HT1080 (cell line): ENCODE measurements around the gene TAS1R3. TPM values are rescaled to one million over a fixed set of nuclear protein-coding genes. Genes with fewer than 3 reads are reported as not detected.
"Not testable (repeated sequence)": the region's sequence is repeated elsewhere in the genome, so short reads cannot be mapped to it uniquely, and the experiment has no call there.

ENCODE experiments used
- DNase-seq: peaks from one replicate; pipeline ENCODE4 v3.0.0-alpha.2; 2015; ENCODE audit warnings: low read depth
- total RNA-seq: library from RNA; depleted of rRNA; stranded (reverse); fragments of >200 nt; shearing (Covaris generic); gene quantifications from 2 replicates; pipeline ENCODE4 v1.2.3, GENCODE V29; 2014

TAS1R3 gene
- total RNA-seq, 1 experiment from 2014 or later = 0.08 TPM

GRCh38 chr1:1307923-1308755 lies 22.9 kb upstream of the TAS1R3 start, which contains the start of the genes ACAP3 and PUSL1:
Gene ACAP3, minus strand, starts transcription at chr1:1307930. Its CDS starts 115 bp downstream, at chr1:1307815.
Gene PUSL1, plus strand, starts transcription at chr1:1308597. Its CDS starts 47 bp downstream, at chr1:1308644.
- DNase-seq = peak; percentile 88

- DNase-seq = no peak
Measured at GRCh38 chr1:1308756-1309250, 22.3 kb upstream of the TAS1R3 start.

DNA sequence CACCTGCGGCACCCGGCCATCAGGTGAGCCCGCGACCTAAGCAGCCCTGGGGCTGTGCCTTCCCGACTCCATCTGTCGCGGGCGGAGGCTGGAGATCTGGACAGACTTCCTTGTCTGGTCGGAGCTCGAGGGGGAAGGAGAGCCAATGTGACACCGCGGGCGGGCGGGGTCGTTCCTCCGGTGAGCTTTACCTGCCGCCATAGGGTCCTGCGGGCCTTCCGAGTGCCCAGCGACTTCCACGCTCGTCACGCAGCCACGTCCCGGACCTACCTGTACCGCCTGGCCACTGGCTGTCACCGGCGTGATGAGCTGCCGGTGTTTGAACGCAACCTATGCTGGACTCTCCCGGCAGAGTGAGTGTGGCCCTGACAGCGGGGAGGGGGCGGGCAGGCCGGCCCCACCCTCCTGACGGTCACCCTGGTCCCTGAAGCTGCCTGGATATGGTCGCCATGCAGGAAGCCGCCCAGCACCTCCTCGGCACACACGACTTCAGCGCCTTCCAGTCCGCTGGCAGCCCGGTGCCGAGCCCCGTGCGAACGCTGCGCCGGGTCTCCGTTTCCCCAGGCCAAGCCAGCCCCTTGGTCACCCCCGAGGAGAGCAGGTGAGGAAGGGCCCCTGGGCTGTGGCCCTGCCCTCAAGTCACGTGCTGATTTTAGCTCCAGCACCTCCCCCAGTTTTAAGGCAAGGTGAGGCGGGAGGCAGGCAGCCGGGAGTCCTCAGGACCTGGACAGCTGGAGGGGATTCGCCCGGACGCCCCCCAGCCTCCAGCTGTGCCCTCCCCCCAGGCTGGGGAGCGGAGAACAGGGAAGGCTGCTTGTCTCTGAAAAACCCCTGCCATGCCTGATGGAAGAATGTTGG lies 21.6 kb upstream of the TAS1R3 start:
- DNase-seq = no peak

DNA sequence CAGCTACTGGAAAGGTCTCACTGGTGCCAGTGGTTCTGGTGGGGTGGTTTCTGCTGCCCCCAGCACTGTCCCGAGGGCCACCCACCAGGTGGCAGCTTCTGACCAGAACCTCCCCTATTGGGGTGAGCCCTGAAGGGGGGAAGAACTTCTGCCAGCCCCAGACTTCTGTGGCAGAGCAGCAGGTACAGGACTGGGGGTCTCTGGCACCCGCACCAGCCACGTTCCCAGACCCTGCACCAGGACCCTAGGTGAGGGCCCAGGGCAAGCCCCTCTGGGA lies 21.0 kb upstream of the TAS1R3 start:
- DNase-seq = no peak

DNA sequence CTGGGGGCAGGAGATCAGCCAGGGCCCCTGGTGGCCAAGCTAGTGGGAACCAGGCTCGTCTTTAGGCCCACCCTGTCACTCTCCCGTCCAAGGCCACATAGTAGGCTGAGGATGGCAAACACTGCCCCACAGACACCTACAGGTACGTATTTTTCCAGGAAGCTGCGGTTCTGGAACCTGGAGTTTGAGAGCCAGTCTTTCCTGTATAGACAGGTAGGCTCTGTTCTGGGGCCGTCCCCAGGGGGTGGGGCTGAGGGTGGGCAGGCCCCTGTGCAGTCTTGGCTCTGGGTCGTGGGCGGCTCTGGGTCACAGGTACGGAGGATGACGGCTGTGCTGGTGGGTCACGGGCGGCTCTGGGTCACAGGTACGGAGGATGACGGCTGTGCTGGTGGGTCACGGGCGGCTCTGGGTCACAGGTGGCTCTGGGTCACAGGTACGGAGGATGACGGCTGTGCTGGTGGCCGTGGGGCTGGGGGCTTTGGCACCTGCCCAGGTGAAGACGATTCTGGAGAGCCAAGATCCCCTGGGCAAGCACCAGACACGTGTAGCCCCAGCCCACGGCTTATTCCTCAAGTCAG lies 20.5 kb upstream of the TAS1R3 start:
- no peak for DNase-seq

DNA sequence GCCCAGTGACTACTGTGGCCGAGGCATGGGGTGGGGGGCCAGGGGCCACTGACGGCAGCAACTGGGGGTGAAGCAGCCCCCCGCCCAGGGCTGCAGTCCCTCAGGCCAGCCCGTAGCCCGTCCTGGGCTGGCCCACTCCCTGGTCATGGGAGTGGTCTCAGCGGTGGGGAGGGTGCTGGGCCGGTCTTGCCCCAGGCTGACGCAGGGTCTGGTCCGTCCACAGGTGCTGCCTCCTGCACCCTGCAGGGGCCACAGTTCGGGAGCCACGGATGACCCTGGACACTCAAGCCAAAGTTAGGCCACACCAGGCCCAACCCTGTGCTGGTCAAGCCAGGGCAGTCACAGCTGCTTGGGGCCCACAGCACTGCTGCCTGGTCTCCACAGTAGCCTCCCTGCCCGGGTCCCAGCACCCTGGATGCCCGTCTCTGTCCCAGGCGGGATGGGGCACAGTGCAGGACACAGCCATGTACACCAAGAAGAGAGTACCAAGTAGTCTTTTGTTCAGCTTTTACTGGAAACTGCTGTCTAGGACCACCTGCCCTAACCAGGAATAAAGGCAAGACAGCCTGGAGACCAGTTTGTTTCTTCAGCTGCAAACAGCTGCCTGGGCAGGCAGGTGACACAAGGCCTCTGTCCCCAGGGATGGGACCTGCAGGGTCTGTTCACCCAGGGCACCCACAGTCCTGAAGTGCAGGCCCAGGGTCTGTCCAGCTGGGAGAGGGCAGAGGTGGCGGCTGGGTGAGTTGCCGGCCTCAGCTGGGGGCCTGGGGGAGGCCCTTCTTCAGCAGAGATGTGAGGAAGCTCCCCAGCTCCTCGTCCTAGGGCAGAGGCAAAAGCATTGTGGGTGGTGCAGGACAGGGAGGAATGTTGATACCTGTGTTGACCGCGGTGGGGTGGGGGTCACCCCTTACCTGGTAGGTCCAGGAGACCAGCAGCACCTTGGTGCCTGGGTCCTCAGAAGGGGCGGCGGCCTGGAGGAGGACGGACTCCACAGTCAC lies 19.7 kb upstream of the TAS1R3 start:
- DNase-seq = no peak

GRCh38 chr1:1312450-1313314 lies 18.4 kb upstream of the TAS1R3 start:
- DNase-seq = no peak

DNA sequence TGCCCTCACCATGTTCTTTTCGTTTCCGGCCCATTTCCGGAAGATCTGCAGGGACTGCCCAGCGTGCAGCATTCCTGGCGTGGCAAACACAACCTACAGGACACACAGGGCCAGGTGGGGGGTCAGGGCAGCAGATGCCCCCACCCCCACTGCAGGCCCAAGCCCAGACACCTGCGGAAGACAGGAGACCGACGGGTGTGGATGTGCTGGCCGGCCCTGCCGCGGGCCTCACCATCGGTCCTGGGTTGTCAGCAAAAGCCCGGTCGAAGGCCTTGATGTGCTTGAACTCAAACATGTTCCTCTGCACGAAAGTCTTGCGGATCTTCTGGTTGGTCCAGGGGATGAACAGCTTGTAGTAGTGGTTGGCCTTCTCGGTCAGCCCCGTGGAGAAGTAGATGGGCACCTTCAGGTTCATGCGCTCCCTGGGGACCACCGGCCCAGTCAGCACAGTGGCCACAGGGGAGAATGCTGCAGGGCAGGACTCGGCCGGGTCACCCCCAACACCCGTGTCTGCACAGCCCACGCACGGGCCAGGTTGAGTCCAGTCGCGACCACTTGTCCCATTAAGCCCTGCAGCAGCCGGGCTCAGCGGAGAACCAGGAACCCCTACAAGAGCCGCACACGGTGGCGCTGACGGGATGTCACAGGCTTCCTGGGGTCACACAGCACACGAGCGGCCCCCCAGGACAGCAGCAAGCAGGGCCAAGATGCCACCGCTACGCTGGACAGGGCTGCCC lies 17.4 kb upstream of the TAS1R3 start:
- no peak for DNase-seq

DNA sequence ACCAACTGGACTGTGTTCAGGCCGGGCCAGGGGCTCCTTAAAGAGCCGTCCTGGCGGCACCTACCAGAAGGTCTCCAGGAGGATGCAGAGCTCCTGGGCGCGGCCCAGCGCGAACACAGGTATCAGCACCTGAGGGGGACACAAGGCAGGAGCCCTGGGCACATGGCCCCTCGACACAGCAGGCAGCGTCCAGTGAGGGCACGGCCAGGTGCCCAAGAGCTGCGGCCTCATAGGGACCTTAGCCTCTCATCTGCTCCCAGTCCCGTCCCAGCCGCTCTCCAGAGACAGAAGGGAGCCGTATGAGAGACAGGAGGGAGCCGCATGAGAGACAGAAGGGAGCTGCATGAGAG lies 16.9 kb upstream of the TAS1R3 start:
- DNase-seq = no peak

- no peak for DNase-seq
Measured at GRCh38 chr1:1314678-1315335, 16.3 kb upstream of the TAS1R3 start.

DNA sequence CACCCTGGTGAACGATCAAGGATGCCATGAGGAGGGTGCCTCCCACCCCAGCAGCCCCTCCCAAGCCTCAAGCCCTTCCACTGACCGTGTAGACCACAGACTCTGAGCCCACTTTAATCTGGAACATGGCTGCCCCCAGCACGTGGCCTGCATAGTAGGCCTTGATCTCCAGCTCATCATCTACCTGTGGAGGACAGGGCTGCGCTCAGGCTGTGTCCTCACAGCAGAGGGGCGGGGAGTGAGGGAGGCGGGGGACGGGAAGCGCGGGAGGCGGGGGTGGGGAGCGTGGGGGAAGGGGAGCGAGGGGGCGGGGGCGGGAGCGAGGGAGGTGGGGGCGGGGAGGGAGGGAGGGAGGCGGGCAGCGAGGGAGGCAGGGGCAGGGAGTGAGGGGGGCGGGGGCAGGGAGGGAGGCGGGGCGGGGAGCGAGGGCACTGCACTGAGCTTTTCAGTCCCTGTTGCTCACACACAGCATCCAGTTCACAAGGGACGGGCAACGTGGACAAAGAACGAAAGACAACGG lies 15.6 kb upstream of the TAS1R3 start:
- DNase-seq = no peak

DNA sequence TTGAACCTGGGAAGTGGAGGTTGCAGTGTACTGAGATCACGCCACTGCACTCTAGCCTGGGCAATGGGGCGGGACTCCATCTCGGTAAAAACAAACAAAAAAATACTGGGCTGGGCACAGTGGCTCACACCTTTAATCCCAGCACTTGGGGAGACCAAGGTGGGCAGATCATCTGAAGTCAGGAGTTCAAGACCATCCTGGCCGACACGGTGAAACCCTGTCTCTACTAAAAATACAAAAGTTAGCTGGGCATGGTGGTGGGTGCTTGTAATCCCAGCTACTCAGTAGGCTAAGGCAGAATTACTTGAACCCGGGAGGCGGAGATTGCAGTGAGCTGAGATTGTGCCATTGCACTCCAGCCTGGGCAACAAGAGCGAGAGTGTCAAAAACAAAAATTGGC lies 14.9 kb upstream of the TAS1R3 start:
- not testable (repeated sequence) for DNase-seq

- DNase-seq = no peak
Measured at GRCh38 chr1:1317420-1317819, 13.7 kb upstream of the TAS1R3 start.

- DNase-seq = peak; percentile 95
Measured at GRCh38 chr1:1318131-1318652, 12.9 kb upstream of the TAS1R3 start.

DNA sequence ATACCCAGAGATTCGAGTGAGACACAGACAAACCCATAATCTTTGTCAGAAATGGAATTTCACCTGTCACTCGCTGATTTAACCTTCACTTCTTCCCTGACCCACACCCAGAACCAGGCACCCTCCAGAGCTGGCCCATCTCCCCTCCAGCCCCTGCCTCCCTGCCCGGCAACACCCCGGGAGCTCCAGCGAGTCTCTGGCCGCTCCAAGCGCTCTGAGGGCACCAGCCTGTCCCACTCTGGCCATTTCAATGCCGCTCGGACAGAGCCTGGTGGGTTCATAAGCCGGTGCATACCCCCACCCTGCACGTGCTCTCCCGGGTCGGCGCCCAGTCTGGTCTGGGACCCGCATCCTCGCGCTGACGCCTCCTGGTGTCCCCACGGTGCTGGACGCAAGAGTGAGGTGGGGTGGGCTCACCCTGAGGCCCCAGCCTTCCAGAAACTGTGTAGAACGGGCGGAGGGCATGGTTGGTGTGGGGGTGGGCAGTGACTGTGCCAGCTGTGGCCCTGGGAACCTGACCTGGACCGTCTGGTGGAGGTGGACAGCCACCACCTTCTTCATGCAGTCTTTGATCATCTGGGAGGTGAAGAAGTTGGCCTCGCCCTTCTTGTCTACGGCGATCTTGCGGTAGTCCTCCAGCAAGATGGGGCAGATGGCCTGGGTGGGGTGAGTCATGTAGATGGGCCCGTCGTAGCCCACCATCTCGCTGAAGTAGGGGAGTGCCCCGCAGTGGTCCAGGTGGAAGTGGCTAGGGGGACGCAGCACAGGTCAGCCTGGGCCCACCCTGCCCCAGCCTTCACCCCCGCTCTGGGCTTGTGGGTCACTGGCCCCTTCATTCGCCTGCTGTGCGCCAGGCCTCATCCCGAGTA lies 12.1 kb upstream of the TAS1R3 start:
- no peak for DNase-seq

- DNase-seq = no peak
Measured at GRCh38 chr1:1319646-1319941, 11.5 kb upstream of the TAS1R3 start.
